HG02678 (cell line): ENCODE data around the gene CDH4.

Experiments
- ATAC-seq: cut with Tn5 transposase; IDR thresholded peaks from one replicate; pipeline ENCODE4 v1.9.1; 2021; ENCODE audit warnings: mild to moderate bottlenecking, moderate library complexity; ENCODE audit not compliant: unreplicated experiment

The CDH4 gene

DNA sequence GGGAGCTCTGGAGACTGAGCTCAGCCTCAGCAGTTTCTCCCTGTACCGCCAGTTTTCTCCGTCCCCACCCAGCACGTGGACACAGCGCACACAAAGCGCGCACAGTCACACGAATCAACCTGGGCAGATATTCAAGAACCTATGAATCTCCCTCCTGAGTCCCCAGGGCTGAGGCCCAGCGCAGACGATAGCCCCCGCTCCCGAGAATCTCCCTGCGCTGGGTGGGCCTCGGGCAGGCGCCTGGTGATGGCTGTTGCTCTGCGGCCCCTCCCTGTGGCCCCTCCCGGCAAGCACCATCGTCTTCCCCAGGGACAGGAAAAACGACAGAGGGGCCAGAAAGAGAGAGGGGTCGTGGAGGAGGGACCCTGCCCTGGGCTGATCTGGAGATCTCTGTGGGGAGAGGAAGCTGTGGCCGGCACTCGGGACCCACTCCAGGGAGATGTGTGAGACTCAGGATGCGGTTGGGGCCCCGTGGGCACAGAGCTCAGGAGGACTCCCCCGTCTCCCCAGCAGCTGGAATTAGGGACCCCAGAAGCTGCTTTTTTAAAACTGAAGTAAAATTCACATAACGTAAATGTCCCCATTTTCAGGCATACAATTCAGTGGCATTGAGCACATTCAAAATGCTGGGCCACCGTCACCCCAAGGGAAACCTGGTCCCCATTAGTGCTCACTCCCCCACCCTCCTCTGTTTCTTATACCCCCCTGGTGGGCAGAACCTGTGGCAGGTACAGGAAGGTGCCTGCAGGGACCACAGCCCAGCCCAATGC lies 482.9 kb downstream of the CDH4 start:
- no peak for ATAC-seq

DNA sequence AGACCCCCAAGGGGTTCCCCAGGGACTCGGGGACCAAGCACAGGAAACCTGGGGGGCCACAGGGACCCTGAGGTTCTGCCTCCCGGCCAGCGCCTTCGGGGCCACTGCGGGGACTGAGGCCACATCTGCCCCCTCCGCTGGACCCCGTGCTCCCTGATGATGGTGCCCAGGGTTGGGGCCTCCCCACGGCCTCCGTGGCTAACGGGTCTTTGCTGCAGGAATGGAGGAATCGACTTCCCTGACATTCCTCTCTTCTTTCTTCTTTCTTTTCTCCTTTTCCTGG lies 483.4 kb downstream of the CDH4 start:
- ATAC-seq = no peak

DNA sequence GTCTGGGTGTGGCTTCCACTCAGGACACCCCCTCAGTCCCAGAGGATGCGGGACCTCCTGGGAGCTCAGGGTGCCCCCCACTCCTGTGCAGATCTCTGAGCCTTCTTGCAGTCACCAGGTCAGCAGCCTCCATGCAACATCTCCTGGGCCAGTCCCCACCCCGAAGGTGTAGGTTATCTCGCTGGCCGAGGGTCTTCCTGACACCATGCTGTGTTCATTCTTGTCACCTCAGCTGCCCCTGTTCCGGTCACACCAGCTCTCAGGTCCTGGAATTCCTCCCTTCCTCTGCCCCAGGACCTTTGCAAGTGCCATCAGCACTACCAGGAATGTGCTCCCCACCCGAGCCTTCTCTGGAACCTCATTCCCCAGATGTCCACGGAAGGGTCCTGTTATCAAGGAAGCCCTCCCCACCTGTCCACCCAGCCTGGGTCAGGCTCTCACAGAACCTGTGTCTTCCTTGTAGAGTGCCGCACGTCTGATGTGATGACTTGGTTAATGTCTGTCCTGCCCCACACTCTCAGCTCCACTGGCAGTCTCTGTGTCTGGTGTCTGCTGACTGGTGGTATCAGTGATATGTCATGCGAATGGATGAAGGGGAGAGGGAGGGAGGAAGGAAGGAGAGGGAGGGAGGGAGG lies 484.1 kb downstream of the CDH4 start:
- ATAC-seq = no peak

DNA sequence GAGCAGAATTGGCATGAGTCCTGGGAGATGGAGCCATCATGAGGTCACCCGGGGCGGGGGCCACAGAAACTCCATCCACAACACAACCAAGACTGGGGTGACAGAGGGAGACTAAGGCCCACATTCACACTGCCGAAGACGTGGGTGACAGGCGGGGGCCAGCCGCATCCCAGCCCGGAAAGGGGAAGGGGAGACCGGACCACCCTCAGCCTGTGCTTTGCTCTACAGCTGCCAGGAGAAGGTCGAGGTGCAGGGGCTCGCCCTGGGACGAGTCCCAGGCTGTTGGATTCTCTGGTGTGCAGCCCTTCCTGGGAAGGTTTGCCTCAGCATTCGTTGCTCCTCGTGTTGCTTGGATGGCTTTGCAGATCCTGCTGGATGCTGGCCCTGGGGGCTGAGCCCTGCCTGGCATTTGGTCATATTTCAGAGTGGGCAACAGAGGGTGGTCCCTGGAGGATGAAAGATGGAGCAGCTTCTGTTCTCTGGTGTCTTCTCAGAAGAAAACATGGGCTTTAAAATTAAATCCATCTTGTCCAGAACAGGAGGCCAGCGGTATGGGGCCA lies 484.8 kb downstream of the CDH4 start:
- no peak for ATAC-seq

DNA sequence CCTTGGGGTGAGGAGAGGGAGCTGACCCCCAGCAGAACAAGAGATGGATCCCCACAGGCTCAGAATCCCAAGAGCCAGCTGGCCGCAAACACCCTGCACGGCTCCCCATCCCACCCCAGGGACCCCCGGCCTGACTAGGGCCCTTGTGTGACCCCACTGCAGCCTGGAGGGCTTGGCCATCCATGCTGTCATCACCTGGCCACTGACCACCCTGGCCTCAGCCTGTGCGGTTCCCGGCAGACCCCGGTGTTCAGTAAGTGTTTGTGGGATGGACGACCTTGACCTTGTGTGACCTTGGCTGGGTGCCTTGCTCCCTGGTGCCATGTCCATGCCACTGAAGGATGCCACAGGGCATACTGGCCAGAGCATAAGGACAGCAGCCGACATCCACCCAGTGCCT lies 485.3 kb downstream of the CDH4 start:
- no peak for ATAC-seq

DNA sequence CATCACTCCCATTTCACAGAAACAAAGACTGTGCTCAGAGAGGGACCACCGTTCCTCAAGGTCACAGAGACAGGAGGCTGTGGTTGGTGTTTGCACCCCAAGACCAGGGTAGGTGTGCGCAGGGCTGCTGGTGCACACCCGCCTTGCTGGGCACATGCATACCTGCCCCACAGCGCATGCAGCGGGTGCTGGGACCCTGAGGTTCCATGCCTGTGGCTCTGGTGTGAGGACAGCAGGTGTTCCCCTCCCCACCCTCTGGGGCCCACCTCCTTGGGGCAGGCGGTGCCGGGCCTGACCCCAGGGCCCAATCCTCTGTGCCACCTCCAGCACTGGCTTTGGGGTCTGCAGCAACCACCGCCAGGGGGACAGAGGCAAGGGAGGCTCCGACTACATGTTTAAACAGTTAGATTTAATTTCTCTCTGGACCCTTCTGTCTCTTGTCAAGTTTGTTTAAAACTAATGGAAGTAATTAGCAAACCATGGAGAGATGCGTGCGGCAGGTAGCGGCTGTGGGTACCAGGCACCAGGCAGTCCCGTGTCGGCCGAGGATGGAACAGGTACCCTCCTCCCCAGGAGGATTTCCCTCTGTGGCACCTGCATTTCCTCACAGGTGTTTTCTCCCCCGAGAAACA lies 485.9 kb downstream of the CDH4 start:
- ATAC-seq = no peak

DNA sequence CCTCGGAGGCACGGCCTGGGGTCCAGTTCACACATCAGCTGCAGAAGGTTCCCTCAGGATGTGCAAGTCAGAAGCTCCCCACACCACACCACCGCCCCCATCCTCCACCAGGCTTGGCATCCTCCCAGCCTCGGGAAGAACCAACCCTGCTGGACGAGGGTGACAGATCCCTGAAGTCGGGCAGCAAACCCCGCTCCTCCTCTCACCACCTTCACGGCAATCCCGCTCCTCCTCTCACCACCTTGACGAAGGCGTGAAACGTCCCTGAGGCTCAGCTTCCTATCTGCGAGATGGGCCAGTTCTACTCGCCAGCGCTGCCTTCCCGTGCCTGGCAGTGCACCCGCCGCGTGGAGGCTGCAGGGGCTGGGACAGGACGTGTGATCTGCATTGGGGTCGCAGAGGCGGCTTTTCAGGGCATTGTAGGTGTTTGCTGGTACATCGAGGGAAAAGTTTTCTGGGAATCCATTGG lies 486.6 kb downstream of the CDH4 start:
- no peak for ATAC-seq

DNA sequence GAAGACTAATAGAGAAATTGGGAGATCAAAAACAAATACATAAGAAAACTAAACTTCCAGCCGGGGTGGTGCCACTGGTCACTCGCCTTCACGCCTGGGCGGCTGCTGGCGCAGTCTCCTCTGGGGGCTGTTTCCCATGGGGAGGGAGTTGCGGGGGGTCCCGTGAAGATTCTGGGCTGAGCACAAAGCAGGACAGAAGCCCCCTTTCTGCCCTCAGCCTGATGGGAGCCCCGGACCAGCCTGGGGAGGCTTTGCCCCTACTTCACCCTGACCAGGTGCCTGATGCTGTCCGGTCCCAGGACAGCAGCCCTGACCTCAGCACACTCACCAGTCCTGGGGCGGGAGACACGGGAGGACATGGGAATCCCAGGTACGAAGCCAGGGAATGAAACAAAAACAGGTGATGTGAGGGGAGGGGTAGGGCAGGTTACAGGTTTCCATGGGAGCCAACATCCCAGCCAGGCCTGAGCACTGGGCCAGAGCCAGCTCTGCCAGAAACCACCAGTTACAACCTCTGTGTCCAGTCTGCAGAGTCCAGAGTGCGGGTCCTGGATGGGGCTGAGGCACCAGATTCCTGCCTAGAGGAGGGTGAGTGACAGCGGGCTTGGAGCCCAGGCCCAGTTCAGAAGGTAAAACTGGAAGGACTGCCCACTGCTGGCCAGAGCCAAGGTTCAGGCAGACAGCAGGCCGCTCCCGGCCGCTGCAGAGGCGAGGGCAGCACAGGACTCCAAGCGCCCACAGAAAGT lies 487.2 kb downstream of the CDH4 start:
- no peak for ATAC-seq

DNA sequence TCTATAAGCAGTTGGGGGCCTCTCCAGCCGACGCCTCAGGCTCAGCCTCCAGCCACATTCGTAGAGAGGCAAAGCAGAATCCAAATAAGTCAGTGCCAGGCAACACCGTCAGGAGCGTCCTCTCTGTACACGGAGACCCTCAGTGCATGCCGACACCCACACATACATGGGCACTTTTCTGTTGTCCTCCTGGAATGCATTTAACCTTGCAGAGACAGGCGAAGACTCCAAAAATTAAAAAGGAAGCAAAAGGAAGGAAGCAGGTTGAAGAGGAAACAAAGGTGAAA lies 487.7 kb downstream of the CDH4 start:
- ATAC-seq = no peak

DNA sequence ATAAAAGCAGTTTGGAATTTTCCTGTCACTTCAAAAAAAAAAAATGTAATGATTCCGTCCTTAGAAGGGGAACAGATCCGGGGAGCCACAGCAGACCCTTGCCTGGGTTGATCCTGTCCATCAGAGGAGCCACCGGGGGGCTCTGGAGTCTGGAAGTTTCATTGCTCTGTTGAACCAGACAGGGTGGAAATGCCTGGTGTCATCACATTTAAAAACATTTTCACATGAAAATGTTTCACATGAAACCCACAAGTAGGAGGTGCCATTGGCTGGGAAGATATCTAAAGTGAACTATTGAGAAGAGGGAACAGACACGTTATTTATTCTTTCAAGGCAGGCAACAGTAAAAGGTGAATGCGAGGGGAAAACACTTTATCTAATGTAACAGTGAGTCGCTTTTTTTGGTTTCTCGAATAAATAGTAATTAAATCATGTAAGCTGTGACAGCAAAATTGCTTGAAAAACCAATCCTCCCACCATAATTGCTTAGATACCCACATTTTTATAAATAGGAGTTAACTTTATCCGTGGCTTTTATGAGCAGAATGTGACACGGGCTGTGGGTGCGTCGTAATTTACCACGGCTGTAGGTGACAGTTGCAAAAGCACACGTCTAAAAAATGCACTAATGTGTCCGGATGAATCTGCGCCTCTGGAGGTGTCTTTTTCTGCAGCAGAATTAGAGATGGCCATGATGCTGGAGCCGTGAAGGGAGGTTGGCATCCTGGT lies 490.2 kb downstream of the CDH4 start:
- no peak for ATAC-seq

DNA sequence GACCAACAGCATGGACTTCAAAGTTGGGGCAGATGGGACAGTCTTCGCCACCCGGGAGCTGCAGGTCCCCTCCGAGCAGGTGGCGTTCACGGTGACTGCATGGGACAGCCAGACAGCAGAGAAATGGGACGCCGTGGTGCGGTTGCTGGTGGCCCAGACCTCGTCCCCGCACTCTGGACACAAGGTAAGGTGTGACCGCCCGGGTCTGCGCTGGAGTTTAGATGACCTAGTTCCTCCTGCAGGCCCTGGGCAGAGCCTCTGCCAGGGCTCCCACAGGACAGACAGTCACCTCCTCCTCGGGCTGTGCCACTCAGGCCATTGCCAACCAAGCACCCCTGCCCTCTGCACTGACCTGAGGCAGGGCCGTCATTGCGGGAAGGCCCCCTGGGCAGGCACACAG lies 491.5 kb downstream of the CDH4 start:
- no peak for ATAC-seq

DNA sequence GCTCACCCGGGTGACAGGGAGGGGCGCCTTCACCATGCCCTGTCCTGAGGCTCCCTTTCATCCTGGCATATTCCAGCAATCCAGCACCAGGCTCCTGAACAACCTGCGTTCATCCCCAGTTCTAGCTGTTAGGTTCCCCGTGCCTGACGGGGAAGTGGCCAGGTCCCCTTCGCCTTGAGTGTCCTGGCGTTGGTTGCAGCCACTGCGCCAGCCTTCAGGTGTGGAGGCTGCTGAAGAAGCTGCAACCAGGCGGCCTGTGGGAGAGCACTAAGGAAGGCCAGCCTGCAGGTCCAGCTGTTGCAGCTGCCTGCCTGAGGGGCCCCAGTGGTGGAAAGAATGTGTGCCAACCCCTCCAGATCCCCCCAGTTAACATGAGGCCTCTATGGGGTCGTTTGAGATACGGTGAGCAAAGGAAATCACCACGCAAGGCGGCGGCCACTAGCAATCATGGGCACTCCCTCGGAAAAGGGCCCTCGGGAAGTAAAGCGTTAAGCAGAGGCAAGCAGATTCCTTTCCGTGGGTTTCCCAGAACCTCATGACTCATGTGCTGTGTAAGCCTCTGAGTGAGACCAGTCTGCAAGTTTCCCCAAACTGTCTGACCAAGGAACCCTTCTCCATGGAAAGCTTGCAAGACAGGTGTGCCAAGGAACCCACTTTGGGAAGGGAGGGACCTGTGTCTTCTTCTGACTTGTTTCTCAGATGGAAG lies 492.8 kb downstream of the CDH4 start:
- ATAC-seq = no peak

DNA sequence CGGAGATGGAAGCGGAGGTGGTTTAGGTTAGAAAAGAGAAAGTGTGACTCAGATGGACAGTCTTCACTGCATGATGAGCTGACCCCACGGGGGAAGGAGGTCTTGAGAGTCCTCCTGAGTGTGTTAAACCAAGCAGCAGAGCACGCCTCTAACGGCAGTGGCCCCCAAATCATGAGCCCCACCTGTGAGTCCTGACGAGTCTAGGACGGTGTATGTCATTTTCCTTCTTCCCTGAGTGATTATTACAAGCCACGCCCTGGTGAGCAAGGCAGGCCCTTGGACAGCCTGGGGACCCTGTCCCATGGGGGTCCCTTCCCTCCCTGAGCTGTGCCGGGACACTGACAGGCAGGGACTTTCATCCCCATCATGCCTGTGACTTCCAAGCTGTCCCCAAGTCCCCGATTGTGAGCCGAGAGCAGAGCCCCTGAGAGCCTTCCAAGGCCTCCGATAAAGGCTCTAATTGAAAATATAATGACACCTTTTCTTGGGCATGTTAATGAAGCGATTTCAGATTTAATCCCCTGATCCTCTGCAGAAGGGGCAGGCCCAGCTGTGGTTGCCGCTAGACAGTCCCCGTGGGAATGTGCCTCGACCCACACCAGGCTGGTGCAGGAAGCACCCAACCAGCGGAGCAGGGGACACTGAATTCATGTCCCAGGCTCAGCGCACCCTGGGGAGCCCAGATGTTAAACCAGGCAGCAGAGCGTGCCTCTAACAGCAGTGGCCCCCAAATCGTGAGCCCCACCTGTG lies 493.5 kb downstream of the CDH4 start:
- no peak for ATAC-seq

DNA sequence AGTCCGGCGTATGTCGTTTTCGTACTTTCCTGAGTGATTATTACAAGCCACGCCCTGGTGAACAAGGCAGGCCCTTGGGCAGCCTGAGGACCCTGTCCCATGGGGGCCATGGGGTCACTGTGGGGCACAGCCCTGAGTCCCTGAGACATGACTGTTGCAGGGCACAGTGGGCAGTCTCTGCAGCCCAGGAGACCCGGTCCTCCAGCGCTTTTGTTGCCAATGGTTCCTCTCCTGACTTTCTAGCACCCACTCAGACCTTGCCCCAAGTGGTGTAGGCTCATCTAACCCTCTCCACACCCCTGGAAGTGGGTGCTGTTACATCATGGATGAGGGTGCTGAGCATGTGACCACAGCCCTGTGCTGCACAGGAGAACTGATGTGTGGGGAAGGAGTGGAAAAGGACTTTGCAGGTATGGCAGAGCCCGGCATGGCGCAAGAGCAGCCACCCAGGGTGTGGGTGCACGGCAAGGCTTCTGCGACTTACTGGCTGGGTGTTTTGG lies 494.1 kb downstream of the CDH4 start:
- ATAC-seq = no peak

DNA sequence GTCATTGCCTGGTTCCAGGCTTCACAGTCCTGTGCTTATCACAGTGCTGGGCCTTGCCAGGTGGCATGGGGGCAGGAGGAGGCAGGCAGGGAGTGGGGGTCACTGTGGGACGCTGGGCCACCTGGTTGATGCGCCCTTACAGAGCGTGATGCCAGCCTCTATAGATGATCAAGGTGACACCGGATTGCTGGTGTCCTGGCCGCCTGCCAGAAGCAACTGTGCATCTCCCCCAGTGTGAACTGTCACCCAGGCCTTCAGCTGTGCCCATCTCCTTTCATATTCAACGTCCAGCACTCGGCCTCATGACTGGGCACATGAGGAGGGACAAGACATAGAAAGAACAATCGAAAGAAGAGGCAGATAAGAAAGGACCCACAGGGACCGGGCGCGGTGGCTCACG lies 494.7 kb downstream of the CDH4 start:
- ATAC-seq = no peak

DNA sequence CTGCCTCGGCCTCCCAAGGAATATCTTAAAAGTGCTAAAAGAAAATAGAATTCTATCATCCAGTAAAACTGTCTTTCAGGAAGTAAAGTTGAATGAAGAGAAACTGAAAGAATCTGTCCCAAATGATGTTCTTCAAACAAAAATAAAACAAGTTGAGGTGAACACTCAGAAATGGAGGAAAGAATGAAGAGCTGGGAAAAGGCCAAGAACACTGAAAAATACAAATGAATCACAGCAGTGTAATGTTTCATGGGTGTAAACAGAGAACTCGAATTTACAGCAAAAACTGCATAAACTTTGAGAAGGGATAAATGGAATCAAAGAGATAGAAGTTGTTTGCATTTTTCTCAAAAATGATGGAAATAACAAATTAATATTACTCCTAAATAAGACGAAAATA lies 496.3 kb downstream of the CDH4 start:
- no peak for ATAC-seq

DNA sequence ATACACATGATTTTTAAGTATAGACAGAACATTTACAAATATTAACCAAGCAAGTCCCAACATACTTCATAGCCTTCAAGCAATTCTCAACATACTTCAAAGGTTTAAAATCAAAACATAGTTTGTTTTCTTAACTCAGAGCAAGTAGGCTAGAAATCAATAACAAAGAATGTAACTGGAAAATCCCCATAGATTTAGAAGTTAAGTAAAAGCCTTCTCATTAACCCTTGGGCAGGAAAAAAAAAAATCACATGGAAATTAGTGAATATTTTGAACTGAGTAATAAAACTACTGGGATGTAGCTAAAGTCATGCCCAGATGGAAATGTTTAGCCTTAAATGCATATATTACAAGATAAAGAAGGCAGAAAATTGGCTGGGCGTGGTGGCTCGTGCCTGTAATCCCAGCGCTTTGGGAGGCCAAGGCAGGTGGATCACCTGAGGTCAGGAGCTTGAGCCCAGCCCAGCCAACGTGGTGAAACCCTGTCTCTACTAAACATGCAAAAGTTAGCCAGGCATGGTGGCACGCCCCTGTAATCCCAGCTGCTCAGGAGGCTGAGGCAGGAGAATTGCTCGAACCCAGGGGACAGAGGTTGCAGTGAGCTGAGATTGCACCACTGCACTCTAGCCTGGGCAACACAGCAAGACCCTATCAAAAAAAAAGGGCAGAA lies 497.5 kb downstream of the CDH4 start:
- ATAC-seq = no peak

DNA sequence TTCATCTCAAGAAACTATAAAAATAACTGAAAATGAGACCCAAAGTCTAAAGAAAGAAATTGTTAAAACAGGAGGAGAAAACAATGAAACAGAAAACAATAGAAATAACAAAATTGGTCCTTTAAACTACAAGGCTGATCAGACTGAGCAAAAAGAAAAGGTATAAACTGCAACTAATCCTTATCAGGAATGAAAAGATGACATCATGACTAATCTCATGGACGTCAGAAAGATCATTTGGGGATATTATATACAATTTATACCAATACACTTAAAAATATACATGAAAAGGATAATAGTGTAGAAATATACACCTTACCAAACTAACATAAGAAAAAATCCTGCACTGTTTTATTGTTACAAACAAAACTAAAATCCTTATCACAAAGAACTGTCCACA lies 498.0 kb downstream of the CDH4 start:
- ATAC-seq = no peak

DNA sequence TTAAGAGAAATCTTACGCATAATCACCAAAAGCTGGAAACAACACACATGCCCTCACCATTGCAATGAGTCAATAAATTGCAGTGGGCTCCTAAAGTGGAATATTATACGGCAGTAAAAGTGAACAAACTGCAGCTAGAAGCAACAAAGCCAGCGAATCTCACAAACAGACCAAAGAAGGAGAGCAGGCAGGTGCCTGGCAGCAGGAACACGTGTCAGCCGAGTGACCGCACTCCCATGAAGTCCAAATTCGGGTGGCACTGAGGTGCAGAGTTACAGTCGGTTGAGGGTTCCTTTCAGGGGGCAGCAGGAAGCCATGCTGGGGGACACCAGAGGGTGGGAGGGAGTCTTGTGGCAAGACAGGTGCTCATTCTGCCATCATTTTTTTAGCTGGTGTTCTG lies 500.5 kb downstream of the CDH4 start:
- ATAC-seq = no peak
